ENCODE results near the gene CRISPLD2.
"Not testable (repeated sequence)": the region's sequence is repeated elsewhere in the genome, so short reads cannot be mapped to it uniquely, and the experiment has no call there.

Gene CRISPLD2

GRCh38 chr16:84821728-84822689, 2.2 kb downstream of the CRISPLD2 start:
- no peak for DNase-seq (ENCODE audit: low spot score)

GRCh38 chr16:84822990-84823389, 3.2 kb downstream of the CRISPLD2 start:
- DNase-seq (ENCODE audit: low spot score): no peak

- DNase-seq (ENCODE audit: low spot score): no peak
Measured at GRCh38 chr16:84823484-84823883, 3.7 kb downstream of the CRISPLD2 start.

- DNase-seq (ENCODE audit: low spot score): no peak
Measured at GRCh38 chr16:84823926-84824325, 4.1 kb downstream of the CRISPLD2 start.

- DNase-seq (ENCODE audit: low spot score): no peak
Measured at GRCh38 chr16:84825896-84826557, 6.2 kb downstream of the CRISPLD2 start.

- no peak for DNase-seq (ENCODE audit: low spot score)
Measured at GRCh38 chr16:84826558-84826941, 6.8 kb downstream of the CRISPLD2 start.

- no peak for DNase-seq (ENCODE audit: low spot score)
Measured at GRCh38 chr16:84827131-84827574, 7.4 kb downstream of the CRISPLD2 start.

GRCh38 chr16:84827897-84828296, 8.1 kb downstream of the CRISPLD2 start:
- no peak for DNase-seq (ENCODE audit: low spot score)

- DNase-seq (ENCODE audit: low spot score): no peak
Measured at GRCh38 chr16:84828322-84828721, 8.5 kb downstream of the CRISPLD2 start.

GRCh38 chr16:84829168-84829965, 9.6 kb downstream of the CRISPLD2 start:
- DNase-seq (ENCODE audit: low spot score): no peak

- no peak for DNase-seq (ENCODE audit: low spot score)
Measured at GRCh38 chr16:84830765-84831384, 11.1 kb downstream of the CRISPLD2 start.

GRCh38 chr16:84831728-84832127, 11.9 kb downstream of the CRISPLD2 start:
- DNase-seq (ENCODE audit: low spot score): not testable (repeated sequence)

GRCh38 chr16:84832488-84833143, 12.8 kb downstream of the CRISPLD2 start:
- DNase-seq (ENCODE audit: low spot score): no peak

- DNase-seq (ENCODE audit: low spot score): no peak
Measured at GRCh38 chr16:84833144-84833500, 13.3 kb downstream of the CRISPLD2 start.

GRCh38 chr16:84833542-84834402, 14.0 kb downstream of the CRISPLD2 start:
- no peak for DNase-seq (ENCODE audit: low spot score)

- no peak for DNase-seq (ENCODE audit: low spot score)
Measured at GRCh38 chr16:84834403-84834772, 14.6 kb downstream of the CRISPLD2 start.

- no peak for DNase-seq (ENCODE audit: low spot score)
Measured at GRCh38 chr16:84836234-84836647, 16.5 kb downstream of the CRISPLD2 start.

- DNase-seq (ENCODE audit: low spot score): no peak
Measured at GRCh38 chr16:84836967-84837366, 17.2 kb downstream of the CRISPLD2 start.

GRCh38 chr16:84838383-84838948, 18.7 kb downstream of the CRISPLD2 start:
- DNase-seq (ENCODE audit: low spot score): no peak

- no peak for DNase-seq (ENCODE audit: low spot score)
Measured at GRCh38 chr16:84839054-84839453, 19.3 kb downstream of the CRISPLD2 start.
